Posterior cingulate gyrus (tissue), 11 donors: ENCODE results near the gene TMEM130.

Experiments used
- DNase-seq, 10 donors: peaks; one replicate each; pipeline versions ENCODE4 v3.0.0 to v3.0.0-alpha.2; 2020 to 2021; ENCODE audit warnings: mixed read lengths in 3 of 10
- intact Hi-C: fragments of 100-400 bp; cut with DNase I; formaldehyde crosslinking; loops from one replicate; pipeline ENCODE4 v1.15.1; 2023

TMEM130 gene

DNA sequence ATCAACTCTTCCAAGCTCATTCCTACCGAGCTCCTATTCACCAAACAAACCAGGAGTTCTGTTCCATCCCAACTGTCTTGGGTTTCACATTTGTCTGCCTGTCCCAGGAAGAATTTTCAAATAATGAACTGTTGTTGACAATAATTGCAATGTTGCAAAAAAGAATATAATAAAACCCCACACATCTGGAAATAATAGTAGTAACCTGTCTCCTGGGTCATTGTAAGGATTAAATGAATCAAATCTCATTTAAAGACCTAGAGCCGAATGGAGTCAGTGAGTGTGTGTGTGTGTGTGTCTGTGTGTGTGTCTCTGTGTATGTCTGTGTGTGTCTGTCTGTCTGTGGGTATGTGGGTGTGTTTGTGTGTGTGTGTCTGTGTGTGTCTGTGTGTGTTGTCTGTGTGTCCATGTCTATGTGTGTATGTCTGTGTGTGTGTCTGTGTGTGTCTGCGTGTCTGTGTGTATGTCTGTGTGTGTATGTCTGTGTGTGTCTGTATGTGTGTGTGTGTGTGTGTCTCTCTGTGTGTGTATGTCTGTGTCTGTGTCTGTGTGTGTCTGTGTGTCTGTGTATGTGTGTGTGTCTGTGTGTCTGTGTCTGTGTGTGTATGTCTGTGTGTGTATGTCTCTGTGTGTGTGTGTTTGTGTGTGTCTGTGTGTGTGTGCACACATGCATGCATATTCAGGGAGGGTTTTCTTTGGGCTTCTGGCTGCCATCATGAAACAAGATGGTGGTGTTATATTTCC is 52.7 kb downstream of the TMEM130 start:
- intact Hi-C loops, result no loop called here
- DNase-seq, result no peak

DNA sequence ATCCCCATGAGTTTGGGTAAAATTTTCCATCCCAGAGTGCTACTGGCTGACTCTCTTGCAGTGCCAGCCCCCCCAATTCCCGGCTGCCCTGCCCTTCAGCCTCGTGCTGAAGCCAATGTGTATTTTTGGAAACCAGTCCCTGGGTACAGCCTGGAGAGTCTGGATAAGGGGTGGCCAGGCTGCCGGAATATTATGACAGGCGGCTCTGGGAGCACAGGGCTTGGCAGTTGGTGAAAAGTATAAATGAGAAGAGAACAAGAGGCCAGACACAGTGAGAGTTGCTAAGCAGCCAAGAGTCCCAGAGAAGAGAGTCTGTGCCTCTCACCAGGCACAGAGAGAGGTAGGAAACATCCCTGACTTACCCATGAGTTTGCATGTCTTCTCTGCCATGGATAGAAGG is 53.6 kb downstream of the TMEM130 start:
- intact Hi-C loops, result no loop called here
- DNase-seq, result peak in 2 of 10 donors; percentile 7 to 75

DNA sequence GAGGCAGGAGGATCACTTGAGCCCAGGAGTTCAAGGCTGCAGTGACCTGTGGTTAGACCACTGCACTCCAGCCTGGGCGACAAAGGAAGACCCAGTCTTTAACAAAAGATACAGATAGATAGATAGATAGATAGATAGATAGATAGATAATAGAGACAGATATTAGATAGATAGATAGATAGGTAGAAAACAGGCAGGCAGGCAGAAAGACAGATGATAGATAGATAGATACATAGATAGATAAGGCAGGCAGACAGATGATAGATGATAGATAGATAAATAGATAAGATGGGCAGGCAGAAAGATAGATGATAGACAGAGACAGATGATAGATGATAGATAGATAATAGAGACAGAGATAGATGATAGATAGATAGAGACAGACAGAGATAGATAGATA is 54.5 kb downstream of the TMEM130 start:
- peak in 1 of 10 donors; percentile 4 for DNase-seq
- intact Hi-C loops, result no loop called here

DNA sequence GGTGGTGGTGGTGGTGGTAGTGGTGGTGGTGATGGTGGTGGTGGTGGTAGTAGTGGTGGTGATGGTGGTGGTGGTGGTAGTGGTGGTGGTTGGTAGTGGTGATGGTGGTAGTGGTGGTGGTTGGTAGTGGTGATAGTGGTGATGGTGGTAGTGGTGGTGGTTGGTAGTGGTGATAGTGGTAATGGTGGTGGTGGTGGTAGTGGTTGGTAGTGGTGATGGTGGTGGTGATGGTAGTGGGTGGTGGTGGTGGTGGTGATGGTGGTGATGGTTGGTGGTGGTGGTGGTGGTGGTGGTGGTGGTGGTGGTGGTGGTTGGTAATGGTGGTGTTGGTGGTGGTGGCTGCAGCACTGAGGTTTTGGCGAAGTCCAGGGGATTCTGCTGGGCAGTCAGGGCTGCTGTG is 58.5 kb downstream of the TMEM130 start:
- peak in 1 of 10 donors; percentile 23 for DNase-seq
- intact Hi-C loops, result no loop called here

DNA sequence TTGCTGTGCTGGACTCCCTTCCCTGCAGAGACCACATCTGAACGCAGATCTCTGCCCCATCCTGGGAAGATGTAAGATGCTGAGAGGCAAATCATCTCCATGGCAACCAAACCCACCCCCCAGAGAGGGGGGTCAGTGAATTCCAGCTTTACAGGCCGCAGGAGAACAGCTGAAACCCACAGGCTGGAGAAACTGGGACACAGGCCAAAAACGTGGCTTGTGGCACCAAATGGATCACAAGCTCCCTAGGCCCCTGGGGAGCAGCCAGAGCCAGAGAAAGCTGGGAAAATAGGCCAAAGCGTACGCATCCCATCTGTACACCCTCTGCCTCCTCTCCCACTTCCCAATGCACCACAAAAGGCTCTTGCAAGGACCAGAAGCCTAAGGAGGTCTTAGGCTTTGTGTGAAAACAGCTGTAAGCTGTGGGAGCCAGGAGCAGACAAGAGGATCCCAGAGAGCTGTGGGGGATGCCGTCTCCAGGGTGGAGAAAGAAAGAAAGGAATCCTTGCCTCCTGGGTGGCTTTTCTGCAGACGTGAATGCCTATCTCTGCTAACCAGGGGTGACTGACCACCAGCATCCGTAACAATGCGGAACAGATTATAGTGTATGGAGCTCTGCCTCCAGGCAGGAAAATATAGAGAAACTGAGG is 59.5 kb downstream of the TMEM130 start:
- peak in 6 of 10 donors; percentile 7 to 85 (median 56) for DNase-seq
- intact Hi-C loops, result no loop called here

DNA sequence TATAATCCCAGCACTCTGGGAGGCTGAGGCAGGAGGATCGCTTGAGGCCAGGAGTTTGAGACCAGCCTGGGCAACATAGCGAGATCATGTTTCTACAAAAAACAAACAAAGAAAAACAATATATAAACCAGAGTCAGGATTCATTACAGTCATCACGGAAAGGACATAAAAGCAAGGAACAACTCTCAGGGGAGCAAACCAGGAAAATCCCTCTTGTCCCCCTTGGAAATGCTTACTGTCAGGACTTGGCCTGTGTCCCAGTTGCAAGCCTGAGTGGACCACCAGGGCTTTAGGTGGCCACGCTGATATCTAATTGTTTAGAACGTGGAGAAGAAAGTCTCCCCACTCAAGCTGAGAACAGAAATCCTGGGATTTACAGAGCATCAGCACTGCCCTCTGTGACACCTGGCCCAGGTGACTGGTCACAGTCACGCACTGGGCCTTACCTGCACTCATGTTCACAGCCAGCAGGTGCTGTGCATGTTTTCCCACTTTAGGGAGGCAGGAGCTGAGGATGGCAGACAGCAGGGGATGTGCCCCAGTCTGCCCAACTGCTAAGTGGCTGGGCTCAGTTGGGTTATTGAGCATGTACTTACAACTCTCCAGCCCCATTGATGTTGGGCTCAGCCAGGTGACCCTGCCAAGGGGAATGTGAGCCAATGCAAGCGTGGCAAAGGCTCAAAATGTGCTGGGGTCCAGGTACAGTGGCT is 60.9 kb downstream of the TMEM130 start:
- intact Hi-C loops, result no loop called here
- DNase-seq, result peak in 2 of 10 donors; percentile 15 to 52

DNA sequence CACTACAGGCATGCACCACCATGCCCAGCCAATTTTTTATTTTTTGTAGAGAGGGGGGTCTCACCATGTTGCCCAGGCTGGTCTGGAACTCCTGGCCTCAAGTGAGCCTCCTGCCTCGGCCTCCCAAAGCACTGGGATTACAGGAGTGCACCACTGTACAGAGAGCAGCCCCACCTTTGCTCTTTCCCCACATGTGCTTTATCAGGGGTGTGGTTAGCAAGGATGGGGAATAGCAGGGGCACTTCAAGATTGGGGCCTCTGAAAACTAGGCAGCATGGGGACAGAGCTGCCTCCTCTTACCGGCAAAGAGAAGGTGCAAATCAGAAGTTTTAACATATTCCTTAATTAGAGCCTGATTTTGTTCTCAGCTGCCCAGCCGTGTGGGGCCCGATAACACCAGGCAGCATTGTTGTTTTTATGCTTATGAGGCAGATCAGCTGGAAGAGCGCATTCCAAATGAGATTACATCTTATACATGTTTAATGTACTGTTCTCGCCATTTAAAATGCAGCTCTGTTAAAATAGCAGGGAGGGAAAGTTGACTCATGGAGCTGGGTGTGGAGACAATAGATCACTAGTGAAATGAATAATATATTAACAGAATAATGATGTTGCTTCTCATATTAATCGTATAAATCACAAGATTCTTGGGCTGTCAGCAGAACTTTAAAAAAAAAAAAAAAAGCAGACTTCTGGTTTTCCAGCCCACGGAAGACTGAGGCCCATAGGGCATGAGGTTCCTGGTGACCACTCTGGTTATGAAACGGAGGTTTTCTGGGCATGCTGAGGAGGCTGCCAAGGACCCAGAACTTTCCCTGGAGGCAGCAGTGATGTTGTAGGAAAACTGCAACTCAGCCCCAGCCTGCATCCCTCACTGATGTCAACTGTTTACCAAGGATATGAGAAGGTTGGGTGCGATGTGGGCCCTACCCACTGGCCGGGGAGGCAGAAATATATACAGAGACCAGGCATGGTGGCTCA is 62.5 kb downstream of the TMEM130 start:
- intact Hi-C loops, result no loop called here

DNA sequence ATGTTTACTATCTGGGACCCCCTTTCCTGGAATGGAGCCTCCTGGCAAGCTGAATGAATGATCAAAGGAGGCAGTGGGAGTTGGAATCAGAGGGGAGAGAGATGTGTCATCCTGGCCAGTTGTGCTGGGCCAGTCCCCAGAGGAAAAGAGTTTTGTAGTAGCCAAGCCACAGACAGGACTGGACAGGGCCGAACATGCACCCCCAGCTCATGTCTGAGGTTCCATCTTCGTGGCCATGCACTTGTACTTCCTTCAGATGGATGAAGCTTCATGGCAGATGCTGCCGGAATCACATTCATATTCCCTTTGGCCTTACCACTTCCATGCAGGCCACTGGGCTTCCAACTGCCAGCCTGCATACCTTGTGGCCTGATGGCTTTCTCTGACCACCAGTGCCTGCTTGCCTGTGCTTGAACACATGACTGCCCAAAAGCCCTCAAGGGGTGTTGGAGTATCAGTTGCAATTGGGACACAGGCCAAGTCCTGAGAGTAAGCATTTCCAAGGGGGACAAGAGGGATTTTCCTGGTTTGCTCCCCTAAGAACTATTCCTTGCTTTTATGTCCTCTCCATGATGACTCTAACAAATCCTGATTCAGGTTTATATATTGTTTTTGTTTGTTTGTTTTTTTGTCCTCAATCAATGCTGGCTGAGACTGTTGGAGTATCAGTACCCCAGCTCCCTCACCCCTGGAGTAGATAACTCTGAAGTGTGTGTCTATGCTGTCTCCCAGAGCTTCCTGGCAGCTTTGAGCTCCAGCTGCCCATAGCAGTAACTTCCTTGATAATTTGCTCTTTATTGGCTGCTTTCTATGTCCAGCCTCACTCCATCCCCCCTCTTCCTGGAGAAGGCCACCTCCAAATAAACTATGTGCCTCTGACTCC is 63.6 kb downstream of the TMEM130 start:
- intact Hi-C loops, result no loop called here
- peak in 2 of 10 donors; percentile 11 to 24 for DNase-seq

More for the DNA sequence above, 62.5 kb downstream of the TMEM130 start:
- DNase-seq, result peak in 2 of 10 donors; percentile 31 to 47

DNA sequence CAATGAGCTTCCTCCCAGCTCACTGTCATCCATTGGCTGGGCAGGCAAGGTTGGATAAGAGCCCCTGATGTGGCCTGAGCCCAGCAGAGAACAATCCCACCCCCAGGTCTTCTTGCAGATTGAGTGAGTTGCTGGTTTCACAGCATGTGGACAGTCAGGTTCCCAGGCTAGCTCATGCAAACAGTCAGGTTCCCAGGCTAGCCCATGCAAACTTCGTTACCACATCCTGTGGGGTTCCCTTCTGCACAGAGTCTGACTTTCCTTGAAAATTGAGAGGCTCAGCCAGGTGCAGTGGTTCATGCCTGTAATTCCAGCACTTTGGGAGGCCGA is 67.1 kb downstream of the TMEM130 start:
- intact Hi-C loops, result no loop called here
- DNase-seq, result peak in 1 of 10 donors; percentile 20

DNA sequence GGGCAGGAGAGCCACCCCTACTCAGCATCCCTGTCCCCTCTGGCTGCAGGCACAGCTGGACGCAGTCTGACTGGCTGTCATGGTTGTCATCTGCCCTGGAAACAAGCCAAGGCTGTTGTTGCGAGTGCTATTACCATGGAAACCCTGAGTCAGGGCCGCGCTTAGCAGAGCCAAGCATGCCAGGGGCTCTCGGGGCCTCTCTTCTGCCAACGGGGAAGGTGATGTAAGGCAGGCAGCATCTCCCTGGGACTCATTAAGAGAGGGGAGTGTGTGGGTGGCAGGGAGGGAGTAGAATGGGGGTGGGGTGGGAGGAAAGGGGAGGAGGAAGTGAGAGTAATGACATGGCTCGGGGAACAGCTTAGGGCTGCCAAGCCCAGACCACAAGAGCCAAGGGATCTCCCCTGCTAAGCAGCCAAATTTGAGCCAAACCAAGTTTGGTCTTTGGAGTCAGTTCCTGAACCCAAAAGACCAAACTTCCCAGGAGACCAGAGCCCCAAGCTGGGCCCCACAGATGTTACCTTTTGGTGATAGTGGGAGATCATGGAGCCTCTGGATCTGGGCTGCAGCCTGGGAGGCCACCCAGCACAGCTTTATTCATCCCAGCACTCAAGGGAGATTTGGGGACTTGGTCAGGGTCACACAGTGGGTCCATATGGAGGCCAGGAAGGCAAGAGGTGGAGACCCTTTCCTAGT is 67.6 kb downstream of the TMEM130 start:
- intact Hi-C loops, result no loop called here
- DNase-seq, result peak in 2 of 10 donors; percentile 75 to 87

DNA sequence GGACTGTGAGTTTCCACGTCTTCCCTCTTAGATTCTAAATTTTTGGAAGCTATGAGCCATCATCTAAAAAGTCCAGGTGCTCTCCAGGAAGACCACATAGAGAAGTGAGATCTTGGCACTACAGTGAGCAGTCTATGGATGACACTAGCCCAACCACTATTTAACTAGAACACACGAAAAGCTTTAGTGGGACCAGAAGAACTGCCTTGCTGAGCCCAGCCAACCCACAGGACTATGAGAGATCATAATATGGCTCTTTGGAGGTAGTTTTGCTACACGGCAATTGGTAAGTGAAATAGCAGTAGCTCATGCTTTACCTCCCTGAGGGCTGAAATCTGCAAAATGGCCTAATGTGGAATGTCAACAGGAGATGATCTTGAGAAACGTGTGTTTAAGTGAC is 68.8 kb downstream of the TMEM130 start:
- intact Hi-C loops, result no loop called here
- DNase-seq, result no peak

DNA sequence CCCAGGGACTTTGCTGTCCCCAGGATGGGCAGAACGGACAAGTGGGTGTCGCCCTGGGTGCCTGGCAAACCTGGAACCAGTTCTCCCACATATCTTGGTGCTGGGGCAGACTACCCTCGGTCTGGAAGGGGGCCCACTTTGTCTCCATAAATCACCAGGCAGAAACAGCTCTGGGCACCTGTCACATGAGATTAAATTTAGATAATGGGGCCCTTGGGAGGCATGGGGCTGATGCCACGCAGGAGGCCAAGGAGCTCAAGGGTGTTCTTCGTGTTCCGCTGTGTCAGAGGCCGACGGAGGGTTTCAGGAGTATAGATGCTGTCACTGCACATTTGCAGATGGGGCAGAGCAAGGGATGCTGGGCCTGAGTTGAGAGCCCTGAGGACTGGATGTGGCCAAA is 72.7 kb downstream of the TMEM130 start:
- DNase-seq, result peak in 1 of 10 donors; percentile 1
- intact Hi-C loops, result no loop called here
